ENCODE results near the gene OIP5. TPM values are rescaled to one million over a fixed set of nuclear protein-coding genes. Genes with fewer than 3 reads are reported as not detected.

Gene OIP5
- total and polyA plus RNA-seq, 2 of the 13 experiments (the other 11 are each of a cell fraction or from before 2014, with no cell fraction given) = 10.7 to 38.0 TPM

DNA sequence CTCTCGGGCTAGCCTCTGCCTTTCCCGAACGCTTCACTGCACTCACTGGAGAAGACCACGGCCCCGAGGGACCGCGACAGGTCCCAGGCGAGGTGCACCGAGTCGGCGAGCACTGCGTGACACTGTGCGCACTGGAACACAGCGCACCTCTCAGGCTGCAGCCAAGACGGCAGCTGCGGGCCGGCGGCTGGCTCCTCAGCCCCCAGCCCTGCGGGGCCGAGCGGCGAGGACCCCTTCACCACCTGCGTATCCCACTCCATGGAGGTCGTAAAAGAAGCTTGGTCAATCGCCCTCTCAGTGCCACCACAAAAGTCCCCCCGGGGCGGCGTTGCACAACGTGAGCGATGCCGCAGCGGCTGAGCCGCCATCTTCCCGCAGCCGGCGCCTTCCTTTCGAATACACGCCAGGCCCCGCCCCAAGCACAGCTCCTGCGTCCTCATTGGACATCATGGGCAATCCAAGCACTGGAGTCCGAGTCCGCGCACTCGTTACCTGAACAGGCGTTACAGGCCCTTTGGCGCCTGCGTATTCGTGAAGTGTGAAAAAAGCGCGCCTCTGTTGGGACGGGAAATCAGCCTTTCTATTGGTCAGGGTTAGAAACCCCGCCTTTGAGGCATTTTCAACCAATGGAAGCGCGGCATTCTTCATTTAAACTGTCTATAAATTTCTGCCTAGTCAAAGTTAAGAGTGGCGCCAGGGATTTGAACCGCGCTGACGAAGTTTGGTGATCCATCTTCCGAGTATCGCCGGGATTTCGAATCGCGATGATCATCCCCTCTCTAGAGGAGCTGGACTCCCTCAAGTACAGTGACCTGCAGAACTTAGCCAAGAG lies at the start of gene OIP5, which contains the start of gene NUSAP1 (continued):
- no peak for TF ChIP-seq PATZ1 (CRISPR knock-in tag; IDR thresholded peaks at IDR 0.05)
- TF ChIP-seq, protein P1, sequence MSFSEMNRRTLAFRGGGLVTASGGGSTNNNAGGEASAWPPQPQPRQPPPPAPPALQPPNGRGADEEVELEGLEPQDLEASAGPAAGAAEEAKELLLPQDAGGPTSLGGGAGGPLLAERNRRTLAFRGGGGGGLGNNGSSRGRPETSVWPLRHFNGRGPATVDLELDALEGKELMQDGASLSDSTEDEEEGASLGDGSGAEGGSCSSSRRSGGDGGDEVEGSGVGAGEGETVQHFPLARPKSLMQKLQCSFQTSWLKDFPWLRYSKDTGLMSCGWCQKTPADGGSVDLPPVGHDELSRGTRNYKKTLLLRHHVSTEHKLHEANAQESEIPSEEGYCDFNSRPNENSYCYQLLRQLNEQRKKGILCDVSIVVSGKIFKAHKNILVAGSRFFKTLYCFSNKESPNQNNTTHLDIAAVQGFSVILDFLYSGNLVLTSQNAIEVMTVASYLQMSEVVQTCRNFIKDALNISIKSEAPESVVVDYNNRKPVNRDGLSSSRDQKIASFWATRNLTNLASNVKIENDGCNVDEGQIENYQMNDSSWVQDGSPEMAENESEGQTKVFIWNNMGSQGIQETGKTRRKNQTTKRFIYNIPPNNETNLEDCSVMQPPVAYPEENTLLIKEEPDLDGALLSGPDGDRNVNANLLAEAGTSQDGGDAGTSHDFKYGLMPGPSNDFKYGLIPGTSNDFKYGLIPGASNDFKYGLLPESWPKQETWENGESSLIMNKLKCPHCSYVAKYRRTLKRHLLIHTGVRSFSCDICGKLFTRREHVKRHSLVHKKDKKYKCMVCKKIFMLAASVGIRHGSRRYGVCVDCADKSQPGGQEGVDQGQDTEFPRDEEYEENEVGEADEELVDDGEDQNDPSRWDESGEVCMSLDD (CRISPR knock-in tag; IDR thresholded peaks at IDR 0.05; ENCODE audit: borderline replicate concordance) = no peak
- TF ChIP-seq MYPOP (CRISPR knock-in tag; IDR thresholded peaks at IDR 0.05) = peak; percentile 85; the same call in 1 of the 2 replicates
- no peak for TF ChIP-seq SUZ12 (IDR thresholded peaks at IDR 0.05; ENCODE audit: low read depth, low read length)
- no peak for TF ChIP-seq DNMT3B (CRISPR knock-in tag; conservative IDR thresholded peaks at IDR 0.05)
- no peak for TF ChIP-seq MAFG (CRISPR knock-in tag; IDR thresholded peaks at IDR 0.05)
- TF ChIP-seq ZNF512 (CRISPR knock-in tag; IDR thresholded peaks at IDR 0.05) = 0 out of 2 replicates have a peak, but pooled peaks have one; percentile 56
- TF ChIP-seq ZNF136 (CRISPR knock-in tag; IDR thresholded peaks at IDR 0.05; ENCODE audit: low read depth) = no peak
- 0 out of 2 replicates have a peak, but pooled peaks have one; percentile 56 for TF ChIP-seq ZMYM2 (CRISPR knock-in tag; IDR thresholded peaks at IDR 0.05)
- TF ChIP-seq ZNF432 (CRISPR knock-in tag; IDR thresholded peaks at IDR 0.05; ENCODE audit: borderline replicate concordance) = no peak
- TF ChIP-seq, protein P2, sequence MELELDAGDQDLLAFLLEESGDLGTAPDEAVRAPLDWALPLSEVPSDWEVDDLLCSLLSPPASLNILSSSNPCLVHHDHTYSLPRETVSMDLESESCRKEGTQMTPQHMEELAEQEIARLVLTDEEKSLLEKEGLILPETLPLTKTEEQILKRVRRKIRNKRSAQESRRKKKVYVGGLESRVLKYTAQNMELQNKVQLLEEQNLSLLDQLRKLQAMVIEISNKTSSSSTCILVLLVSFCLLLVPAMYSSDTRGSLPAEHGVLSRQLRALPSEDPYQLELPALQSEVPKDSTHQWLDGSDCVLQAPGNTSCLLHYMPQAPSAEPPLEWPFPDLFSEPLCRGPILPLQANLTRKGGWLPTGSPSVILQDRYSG (CRISPR knock-in tag; IDR thresholded peaks at IDR 0.05) = 0 out of 2 replicates have a peak, but pooled peaks have one; percentile 29
- no peak for TF ChIP-seq SNAPC2 (CRISPR knock-in tag; IDR thresholded peaks at IDR 0.05)
- TF ChIP-seq ZBTB8A (CRISPR knock-in tag; IDR thresholded peaks at IDR 0.05; ENCODE audit: borderline replicate concordance, low read depth) = no peak
- TF ChIP-seq FOXK2 (IDR thresholded peaks at IDR 0.05) = peak; percentile 13; the same call in 1 of the 2 replicates
